GM12864 (cell line): Measurements from ENCODE around the gene SHE.

ENCODE experiments used
- DNase-seq: peaks from one replicate; pipeline ENCODE4 v3.0.0-alpha.2; 2011; ENCODE audit warnings: low read depth
- H3K4me3 ChIP-seq: 2 replicates; pipeline ENCODE4 v1.5.1; 2011; ENCODE audit warnings: mild to moderate bottlenecking, low read depth, low read length, control low read depth
- TF ChIP-seq, protein P1 (sequence below): IDR thresholded peaks from 2 replicates; pipeline ENCODE4 v1.5.1; 2011; ENCODE audit warnings: low read depth, mild to moderate bottlenecking, moderate library complexity, low read length, control low read depth, inconsistent platforms; ENCODE audit errors: missing control alignments

The SHE gene

DNA sequence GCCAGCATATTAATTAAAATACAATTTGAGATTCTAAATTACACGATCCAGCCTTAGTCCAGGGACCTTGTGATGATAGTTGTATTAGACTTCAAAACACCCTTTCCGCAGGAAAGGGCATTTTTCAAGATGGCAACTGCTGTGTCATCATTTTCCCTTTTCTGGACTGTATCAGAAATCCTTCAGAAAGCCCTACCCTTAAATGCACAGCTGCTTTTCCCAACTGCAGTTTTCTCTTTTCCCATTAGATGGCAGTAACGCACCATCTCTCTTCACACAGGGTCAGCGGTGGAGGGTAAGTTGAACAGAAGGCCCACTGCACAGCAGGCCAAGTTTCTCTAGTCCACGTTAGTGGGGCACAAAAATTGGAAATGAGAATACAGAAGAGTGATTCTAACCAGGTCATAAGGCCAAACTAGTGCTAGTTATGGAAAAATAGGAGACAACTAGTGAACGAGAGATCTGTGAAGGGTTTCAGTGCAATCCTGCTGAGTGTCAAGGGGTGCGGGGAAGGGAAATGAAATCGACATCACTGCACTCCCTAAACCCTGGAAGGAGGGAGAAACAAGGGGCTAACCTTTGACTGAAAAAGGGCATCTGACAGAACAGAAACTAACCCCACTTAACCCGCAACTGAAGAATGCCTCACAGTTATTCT lies 22.3 kb downstream of the SHE start:
- DNase-seq, result peak; percentile 46
- no peak overlapping the region for H3K4me3 ChIP-seq
- TF ChIP-seq, protein P1, sequence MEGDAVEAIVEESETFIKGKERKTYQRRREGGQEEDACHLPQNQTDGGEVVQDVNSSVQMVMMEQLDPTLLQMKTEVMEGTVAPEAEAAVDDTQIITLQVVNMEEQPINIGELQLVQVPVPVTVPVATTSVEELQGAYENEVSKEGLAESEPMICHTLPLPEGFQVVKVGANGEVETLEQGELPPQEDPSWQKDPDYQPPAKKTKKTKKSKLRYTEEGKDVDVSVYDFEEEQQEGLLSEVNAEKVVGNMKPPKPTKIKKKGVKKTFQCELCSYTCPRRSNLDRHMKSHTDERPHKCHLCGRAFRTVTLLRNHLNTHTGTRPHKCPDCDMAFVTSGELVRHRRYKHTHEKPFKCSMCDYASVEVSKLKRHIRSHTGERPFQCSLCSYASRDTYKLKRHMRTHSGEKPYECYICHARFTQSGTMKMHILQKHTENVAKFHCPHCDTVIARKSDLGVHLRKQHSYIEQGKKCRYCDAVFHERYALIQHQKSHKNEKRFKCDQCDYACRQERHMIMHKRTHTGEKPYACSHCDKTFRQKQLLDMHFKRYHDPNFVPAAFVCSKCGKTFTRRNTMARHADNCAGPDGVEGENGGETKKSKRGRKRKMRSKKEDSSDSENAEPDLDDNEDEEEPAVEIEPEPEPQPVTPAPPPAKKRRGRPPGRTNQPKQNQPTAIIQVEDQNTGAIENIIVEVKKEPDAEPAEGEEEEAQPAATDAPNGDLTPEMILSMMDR, result peak; percentile 90

DNA sequence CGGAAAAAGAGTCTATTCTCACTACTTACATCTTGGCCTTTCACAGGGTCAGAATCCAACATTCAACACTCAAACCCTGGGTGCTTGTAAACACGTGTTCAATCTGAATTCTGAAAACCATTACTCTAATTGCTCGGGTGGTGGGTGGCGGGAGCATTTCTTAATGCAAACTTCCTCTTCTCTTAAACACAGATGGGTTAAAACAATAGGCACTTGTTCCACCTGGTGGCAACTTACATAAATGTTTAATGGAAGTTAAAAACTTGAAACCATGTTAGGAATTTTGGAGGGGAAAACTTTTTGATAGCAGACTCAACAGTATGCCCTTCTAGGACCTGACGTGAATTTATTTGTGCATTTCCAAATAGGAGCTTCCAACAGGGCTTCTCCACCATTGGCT lies 23.6 kb downstream of the SHE start:
- H3K4me3 ChIP-seq, result no peak overlapping the region
- TF ChIP-seq, protein P1, result peak; percentile 10
- DNase-seq, result no peak

DNA sequence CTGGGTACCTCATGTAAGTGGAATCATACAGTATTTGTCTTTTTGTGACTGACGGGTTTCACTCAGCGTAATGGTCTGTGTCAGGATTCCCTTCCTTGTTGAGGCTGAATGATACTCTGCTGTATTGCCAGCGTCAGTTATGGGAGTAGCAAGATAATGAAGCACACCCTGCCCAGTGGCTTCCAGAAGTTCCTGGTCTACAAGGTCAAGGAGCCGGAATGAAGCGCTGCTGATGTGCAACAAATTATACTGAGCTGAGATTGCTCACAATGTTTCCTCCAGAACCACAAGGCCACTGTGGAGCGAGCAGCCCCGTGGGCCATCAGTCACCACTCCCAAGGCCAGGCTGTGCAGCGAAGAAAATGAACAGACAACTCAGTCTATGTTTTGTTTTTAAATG lies 24.2 kb downstream of the SHE start:
- TF ChIP-seq, protein P1, result no peak
- H3K4me3 ChIP-seq, result no peak overlapping the region
- DNase-seq, result no peak

DNA sequence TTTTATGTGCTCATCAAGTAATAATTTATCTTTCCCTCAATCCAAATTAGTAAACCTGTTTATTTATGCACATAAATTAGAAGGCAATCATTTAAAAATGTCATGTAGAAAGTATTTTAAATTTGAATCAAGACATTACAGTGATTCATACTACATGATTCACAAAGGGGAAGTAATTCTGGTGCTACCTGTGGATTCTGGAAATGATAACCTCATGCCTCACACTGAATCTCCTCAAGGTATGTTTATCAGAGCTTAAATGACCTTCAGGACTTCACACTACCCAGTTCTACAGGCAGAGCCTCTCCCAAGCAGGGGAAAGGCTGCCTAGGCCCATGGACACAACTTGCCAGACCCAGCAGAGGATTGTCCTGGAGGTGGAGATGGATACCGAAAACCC lies 25.4 kb downstream of the SHE start:
- DNase-seq, result no peak
- TF ChIP-seq, protein P1, result no peak
- no peak overlapping the region for H3K4me3 ChIP-seq

DNA sequence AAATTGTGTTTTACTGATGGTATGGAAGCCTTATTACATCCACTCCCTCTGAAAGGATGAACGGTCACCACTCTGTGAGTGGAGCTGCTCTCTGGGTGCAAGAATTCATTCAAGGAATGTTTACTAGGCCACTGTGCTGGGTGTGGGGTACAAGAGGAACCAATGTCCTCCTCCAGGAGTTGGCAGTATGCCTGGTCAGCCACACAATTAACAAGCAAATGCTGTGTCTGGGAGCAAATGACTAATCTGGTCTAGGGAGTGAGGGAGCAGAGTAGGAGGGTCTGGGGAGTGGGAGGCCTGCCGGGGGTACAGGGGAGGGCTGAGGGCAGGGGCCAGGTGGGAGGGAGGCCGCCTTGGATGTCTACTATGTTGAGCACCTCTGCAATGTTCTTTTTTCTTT lies 27.4 kb downstream of the SHE start:
- TF ChIP-seq, protein P1, result no peak
- no peak for DNase-seq
- H3K4me3 ChIP-seq, result no peak overlapping the region

DNA sequence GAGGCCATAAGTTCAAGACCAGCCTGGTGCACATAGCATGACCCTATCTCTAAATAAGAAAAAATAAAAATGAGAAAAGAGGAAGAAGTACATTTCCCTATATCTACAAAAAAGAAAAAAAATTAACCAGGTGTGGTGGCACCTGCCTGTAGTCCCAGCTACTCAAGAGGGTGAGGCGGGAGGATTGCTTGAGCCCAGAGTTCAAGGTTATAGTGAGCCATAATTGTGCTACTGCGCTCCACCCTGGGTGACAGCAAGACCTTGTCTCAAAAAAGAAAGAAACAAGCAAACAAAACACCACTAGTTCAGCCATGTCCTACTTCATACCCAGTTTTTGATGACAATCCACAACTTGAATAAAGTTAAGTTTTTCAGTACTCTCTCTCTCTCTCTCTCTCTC lies 30.9 kb downstream of the SHE start:
- TF ChIP-seq, protein P1, result no peak
- no peak overlapping the region for H3K4me3 ChIP-seq
- no peak for DNase-seq
